GM12872 (cell line): ENCODE measurements around the gene GNAO1.
A peak's percentile ranks its signal among the peaks of the same experiment; 100 is the strongest.

ENCODE experiments used
- CTCF ChIP-seq: IDR thresholded peaks from 3 replicates; pipeline ENCODE4 v1.5.1; 2011; ENCODE audit warnings: low read depth, mild to moderate bottlenecking, low read length, moderate library complexity; ENCODE audit not compliant: insufficient read depth

GNAO1 gene

GRCh38 chr16:56279914-56280313, 88.6 kb downstream of the GNAO1 start:
- no peak for TF ChIP-seq CTCF

GRCh38 chr16:56281249-56281805, 90.0 kb downstream of the GNAO1 start:
- peak; percentile 52; the same call in 1 of the 3 replicates for TF ChIP-seq CTCF

GRCh38 chr16:56282451-56282850, 91.2 kb downstream of the GNAO1 start:
- TF ChIP-seq CTCF, result no peak

GRCh38 chr16:56284521-56284920, 93.2 kb downstream of the GNAO1 start:
- no peak for TF ChIP-seq CTCF

DNA sequence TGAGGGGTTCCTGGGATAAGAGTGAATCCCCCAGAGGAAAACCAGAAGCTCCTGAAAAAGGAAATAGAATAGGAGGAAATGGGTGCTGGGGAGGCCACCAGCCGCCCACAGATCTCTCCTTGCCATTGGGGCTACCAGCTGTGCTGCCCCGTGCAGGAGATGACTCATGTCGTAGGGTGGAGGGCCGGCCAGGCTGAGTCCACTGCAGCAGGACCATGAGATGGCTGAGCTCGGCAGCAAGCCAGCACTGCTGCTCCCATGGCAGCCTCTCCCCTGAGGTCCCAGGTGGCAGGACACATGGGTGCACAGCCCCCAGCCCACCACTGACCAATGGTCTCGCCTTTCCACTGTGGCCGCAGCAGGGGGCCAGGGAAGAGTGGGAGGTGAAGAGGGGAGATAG, 95.5 kb downstream of the GNAO1 start:
- no peak for TF ChIP-seq CTCF

DNA sequence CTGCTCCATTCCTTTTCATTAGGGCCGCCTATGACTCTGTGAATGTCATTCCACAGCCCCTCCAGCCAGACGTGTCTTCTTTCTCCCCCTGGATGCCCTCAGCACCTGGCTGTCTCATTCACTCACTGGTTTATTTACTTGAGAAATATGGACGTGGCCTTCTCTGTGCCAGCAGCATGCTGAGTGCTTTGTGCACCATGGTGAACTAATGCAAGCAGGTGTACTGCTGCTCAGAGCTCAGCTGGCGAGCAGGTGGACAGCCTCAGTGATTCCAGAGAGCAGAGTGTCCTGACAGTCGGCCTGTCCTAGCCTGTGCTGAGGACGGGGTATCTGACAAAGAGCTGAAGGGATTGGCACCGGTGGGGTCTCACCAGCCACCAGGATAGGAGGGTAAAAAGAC, 96.7 kb downstream of the GNAO1 start:
- TF ChIP-seq CTCF, result no peak

DNA sequence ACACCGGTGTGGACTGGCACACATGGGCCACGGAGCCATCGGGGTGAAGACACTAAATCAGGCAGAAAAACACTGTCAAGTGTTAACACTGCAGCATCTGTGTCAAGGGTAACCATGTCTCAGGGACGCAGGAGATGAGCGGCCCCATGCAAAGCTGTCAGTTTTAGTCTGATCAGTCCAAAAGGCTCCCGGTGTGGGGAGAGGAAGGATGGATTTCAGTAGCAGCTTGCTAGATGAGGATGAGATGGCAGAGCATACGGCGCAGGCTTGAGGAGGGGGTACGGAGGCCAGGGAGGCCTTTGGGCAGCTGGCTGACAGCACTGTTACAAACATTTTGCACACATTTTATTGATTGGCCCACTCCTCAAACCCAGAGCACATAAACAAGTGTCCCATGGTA, 98.1 kb downstream of the GNAO1 start:
- TF ChIP-seq CTCF, result no peak
